OCI-LY7 (cell line): ENCODE data around the gene ADAMTS20. TPM values are rescaled to one million over a fixed set of nuclear protein-coding genes. Genes with fewer than 3 reads are reported as not detected.

Experiments
- BruUV-seq: library from RNA; stranded (reverse); fragments of 400-500 nt; replicated peaks from 2 replicates; lab custom pipeline; 2021; lab: Mats Ljungman, UMichigan
- CTCF ChIA-PET: fragments of 300-600 bp; sonication (Branson Sonifier 250); formaldehyde crosslinking; loops from one replicate; lab custom pipeline; 2022; ENCODE audit warnings: antibody characterized with exemption; ENCODE audit not compliant: unreplicated experiment; lab: Charles Lee
- POLR2A ChIA-PET: fragments of 300-600 bp; sonication (Branson Sonifier 250); formaldehyde crosslinking; loops from one replicate; lab custom pipeline; 2022; ENCODE audit warnings: antibody characterized with exemption; lab: Charles Lee
- DNase-seq: peaks from one replicate; pipeline ENCODE4 v3.0.0-alpha.2; 2015; ENCODE audit warnings: low spot score
- H2AFZ ChIP-seq: fragments of 200-600 bp; sonication (generic), shearing (Covaris generic); 2 replicates; pipeline ENCODE4 v1.6.1; 2014; ENCODE audit warnings: mild to moderate bottlenecking, antibody characterized with exemption, low read length, moderate library complexity
- H3K27ac ChIP-seq: fragments of 200-600 bp; sonication (generic); 2 replicates; pipeline ENCODE4 v1.5.1; 2014; ENCODE audit warnings: mixed run types, low read depth, mild to moderate bottlenecking, moderate library complexity, low read length, inconsistent platforms; ENCODE audit not compliant: poor library complexity, severe bottlenecking
- H3K36me3 ChIP-seq: fragments of 200-600 bp; sonication (generic); 2 replicates; pipeline ENCODE4 v1.6.1; 2014; ENCODE audit warnings: mild to moderate bottlenecking, antibody characterized with exemption, low read length, moderate library complexity, mixed read lengths; ENCODE audit not compliant: insufficient read depth
- H3K4me1 ChIP-seq: fragments of 200-600 bp; sonication (generic); 2 replicates; pipeline ENCODE4 v1.5.1; 2014; ENCODE audit warnings: mild to moderate bottlenecking, low read length; ENCODE audit not compliant: insufficient read depth, poor library complexity, severe bottlenecking
- H3K4me2 ChIP-seq: fragments of 200-600 bp; sonication (generic); 2 replicates; pipeline ENCODE4 v1.6.1; 2014; ENCODE audit warnings: mild to moderate bottlenecking, low read length
- H3K4me3 ChIP-seq: fragments of 200-600 bp; sonication (generic); 2 replicates; pipeline ENCODE4 v1.5.1; 2014; ENCODE audit warnings: mild to moderate bottlenecking, low read depth, low read length; ENCODE audit not compliant: poor library complexity, severe bottlenecking
- H3K79me2 ChIP-seq: fragments of 200-600 bp; sonication (generic); 2 replicates; pipeline ENCODE4 v1.6.1; 2016; ENCODE audit warnings: low read depth, mild to moderate bottlenecking, low read length, moderate library complexity, mixed read lengths; ENCODE audit not compliant: insufficient read depth
- H3K9me2 ChIP-seq: fragments of 200-600 bp; sonication (generic); 2 replicates; pipeline ENCODE4 v1.6.1; 2016; ENCODE audit warnings: mild to moderate bottlenecking, low read length, mixed read lengths; ENCODE audit not compliant: insufficient read depth
- H3K9me3 ChIP-seq: fragments of 200-600 bp; sonication (generic); 2 replicates; pipeline ENCODE4 v1.6.1; 2014; ENCODE audit warnings: mild to moderate bottlenecking, mixed run types, low read length, mixed read lengths
- H4K20me1 ChIP-seq: fragments of 200-600 bp; sonication (generic); 2 replicates; pipeline ENCODE4 v1.6.1; 2014; ENCODE audit warnings: mild to moderate bottlenecking, antibody characterized with exemption, low read length, moderate library complexity, mixed read lengths; ENCODE audit not compliant: insufficient read depth
- EZH2phosphoT487 ChIP-seq: fragments of 200-600 bp; sonication (generic); IDR thresholded peaks from 2 replicates; pipeline ENCODE4 v1.6.1; 2018; ENCODE audit warnings: low read depth, borderline replicate concordance, mild to moderate bottlenecking, mixed run types, antibody characterized with exemption, low read length, moderate library complexity, mixed read lengths
- intact Hi-C: fragments of 100-400 bp; cut with micrococcal nuclease; formaldehyde crosslinking; loops from one replicate; pipeline ENCODE4 v1.10.0; 2022; ENCODE audit not compliant: unreplicated experiment
- total RNA-seq, 2 experiments: library from RNA; depleted of rRNA in 1 of 2; stranded (reverse); fragments of >200 nt in 1 of 2; shearing (Covaris generic) in 1 of 2; gene quantifications; 2 replicates each; pipeline ENCODE4 v1.2.3, GENCODE V29; 2014 to 2022
- TF ChIP-seq, protein P1 (sequence below): fragments of 200-600 bp; sonication (generic); conservative IDR thresholded peaks from 2 replicates; pipeline ENCODE4 v1.5.1; 2014; ENCODE audit warnings: mild to moderate bottlenecking, antibody characterized with exemption, low read length, moderate library complexity, mixed read lengths

The ADAMTS20 gene
- total RNA-seq, 2 experiments from 2014 or later: not detected

DNA sequence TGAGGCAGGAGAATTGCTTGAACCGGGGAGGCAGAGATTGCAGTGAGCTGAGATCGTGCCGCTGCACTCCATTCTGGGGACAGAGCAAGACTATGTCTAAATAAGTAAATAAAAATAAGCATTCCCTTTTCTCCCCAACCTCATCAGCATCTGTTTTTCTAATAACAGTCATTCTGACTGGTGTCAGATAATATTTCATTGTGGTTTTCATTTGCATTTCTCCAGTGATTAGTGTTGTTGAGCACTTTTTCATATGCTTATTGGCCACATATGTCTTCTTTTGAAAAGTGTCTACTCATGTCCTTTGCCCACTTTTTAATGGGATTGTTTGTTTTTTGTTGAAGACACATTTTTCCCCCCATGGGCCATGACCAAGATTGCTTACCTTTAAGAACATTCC lies 243.2 kb downstream of the ADAMTS20 start:
- no peak for DNase-seq
- BruUV-seq: no TSS peak
- intact Hi-C loops: no loop called here
- TF ChIP-seq, protein P1, sequence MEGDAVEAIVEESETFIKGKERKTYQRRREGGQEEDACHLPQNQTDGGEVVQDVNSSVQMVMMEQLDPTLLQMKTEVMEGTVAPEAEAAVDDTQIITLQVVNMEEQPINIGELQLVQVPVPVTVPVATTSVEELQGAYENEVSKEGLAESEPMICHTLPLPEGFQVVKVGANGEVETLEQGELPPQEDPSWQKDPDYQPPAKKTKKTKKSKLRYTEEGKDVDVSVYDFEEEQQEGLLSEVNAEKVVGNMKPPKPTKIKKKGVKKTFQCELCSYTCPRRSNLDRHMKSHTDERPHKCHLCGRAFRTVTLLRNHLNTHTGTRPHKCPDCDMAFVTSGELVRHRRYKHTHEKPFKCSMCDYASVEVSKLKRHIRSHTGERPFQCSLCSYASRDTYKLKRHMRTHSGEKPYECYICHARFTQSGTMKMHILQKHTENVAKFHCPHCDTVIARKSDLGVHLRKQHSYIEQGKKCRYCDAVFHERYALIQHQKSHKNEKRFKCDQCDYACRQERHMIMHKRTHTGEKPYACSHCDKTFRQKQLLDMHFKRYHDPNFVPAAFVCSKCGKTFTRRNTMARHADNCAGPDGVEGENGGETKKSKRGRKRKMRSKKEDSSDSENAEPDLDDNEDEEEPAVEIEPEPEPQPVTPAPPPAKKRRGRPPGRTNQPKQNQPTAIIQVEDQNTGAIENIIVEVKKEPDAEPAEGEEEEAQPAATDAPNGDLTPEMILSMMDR: no peak
- no peak for TF ChIP-seq EZH2phosphoT487
- no peaks in the 10 kb centered on the region for H3K4me1 ChIP-seq
- no peaks in the 10 kb centered on the region for H4K20me1 ChIP-seq
- H3K27ac ChIP-seq: no peak overlapping the region
- H3K9me2 ChIP-seq: no peaks in the 10 kb centered on the region
- no peak overlapping the region for H3K4me3 ChIP-seq
- H3K36me3 ChIP-seq: no peaks in the 10 kb centered on the region
- H3K79me2 ChIP-seq: no peaks in the 10 kb centered on the region
- no peak overlapping the region for H3K4me2 ChIP-seq
- ChIA-PET POLR2A (no interaction called here), CTCF (no interaction called here)
- H3K9me3 ChIP-seq: no peaks in the 10 kb centered on the region
- no peak overlapping the region for H2AFZ ChIP-seq

DNA sequence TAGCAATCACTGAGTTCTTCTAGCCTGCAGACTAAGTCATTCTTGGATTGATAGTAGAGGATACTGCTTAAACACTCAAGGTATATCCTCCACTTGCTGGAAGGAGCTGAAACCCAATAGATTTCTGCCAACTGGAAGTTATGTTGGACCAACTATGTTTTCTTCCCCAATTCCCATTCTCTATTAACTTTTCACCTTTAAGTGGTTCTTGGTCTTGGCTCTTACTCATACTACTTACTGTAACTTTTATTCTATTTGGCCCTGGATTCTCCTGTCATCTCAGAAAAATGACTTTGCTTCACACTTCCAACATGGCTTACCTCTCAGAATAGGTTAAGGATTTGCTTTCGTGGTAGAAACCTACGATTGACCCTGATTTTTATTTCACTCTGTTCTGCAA lies 244.9 kb downstream of the ADAMTS20 start:
- POLR2A ChIA-PET: no interaction called here

DNA sequence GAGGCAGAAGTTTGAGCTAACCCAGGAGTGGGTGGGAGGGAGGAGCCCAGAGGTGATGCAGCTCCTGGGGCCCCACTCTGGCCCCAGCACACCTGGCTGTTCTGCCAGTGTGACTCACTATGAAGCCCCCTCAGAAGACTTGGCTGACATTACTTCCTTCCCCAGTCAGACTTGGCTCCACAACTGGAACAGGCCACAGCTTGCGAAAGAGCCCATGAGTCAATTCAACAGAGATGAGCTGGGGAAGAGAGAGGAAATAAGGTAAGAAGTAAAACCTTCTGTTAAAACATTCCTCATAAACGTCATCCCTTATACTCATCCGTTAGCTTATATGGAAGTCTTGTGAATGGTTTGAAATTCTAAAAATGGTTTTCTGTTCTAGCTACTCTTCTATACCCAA lies 245.9 kb downstream of the ADAMTS20 start:
- TF ChIP-seq EZH2phosphoT487: no peak
- TF ChIP-seq, protein P1: no peak
- H3K36me3 ChIP-seq: no peaks in the 10 kb centered on the region
- intact Hi-C loops: no loop called here
- no peaks in the 10 kb centered on the region for H3K79me2 ChIP-seq
- DNase-seq: no peak
- H4K20me1 ChIP-seq: no peaks in the 10 kb centered on the region
- POLR2A ChIA-PET: interaction anchor here (1.1 kb wide), 1 partner anchor 9 kb away, joined by 3 read pairs; no protein-coding TSS in a partner anchor
- CTCF ChIA-PET: no interaction called here
- no peak overlapping the region for H2AFZ ChIP-seq
- no peaks in the 10 kb centered on the region for H3K4me1 ChIP-seq
- no peak overlapping the region for H3K27ac ChIP-seq
- no TSS peak for BruUV-seq
- H3K4me2 ChIP-seq: no peak overlapping the region
- no peaks in the 10 kb centered on the region for H3K9me2 ChIP-seq
- no peaks in the 10 kb centered on the region for H3K9me3 ChIP-seq
- H3K4me3 ChIP-seq: no peak overlapping the region

More for the DNA sequence above, 244.9 kb downstream of the ADAMTS20 start:
- CTCF ChIA-PET: no interaction called here
- Histone ChIP-seq H3K36me3 (no peaks in the 10 kb centered on the region), H3K79me2 (no peaks in the 10 kb centered on the region), H2AFZ (no peak overlapping the region), H3K4me3 (no peak overlapping the region), H3K4me1 (no peaks in the 10 kb centered on the region), H3K9me3 (no peaks in the 10 kb centered on the region), H4K20me1 (no peaks in the 10 kb centered on the region), H3K4me2 (no peak overlapping the region), H3K27ac (no peak overlapping the region), H3K9me2 (no peaks in the 10 kb centered on the region)
- intact Hi-C loops: no loop called here
- no peak for DNase-seq
- no TSS peak for BruUV-seq
- TF ChIP-seq, protein P1: no peak
- no peak for TF ChIP-seq EZH2phosphoT487
